Skeletal muscle tissue (tissue), 5 donors: Measurements from ENCODE around the gene HIC2. TPM values are rescaled to one million over a fixed set of nuclear protein-coding genes. Genes with fewer than 3 reads are reported as not detected.
"Not testable (repeated sequence)": the region's sequence is repeated elsewhere in the genome, so short reads cannot be mapped to it uniquely, and the experiment has no call there.

Source experiments
- H3K27ac ChIP-seq: one replicate; pipeline ENCODE4 v1.7.0; 2013; ENCODE audit warnings: mild to moderate bottlenecking, low read depth, low read length, inconsistent platforms
- H3K27me3 ChIP-seq, 3 donors: one replicate each; pipeline ENCODE4 v1.7.0; 2013; ENCODE audit warnings: low read length in 3 of 3; ENCODE audit not compliant: control insufficient read depth in 3 of 3, insufficient read depth in 3 of 3
- H3K36me3 ChIP-seq, 3 donors: one replicate each; pipeline ENCODE4 v1.7.0; 2013; ENCODE audit warnings: low read length in 3 of 3; ENCODE audit not compliant: control insufficient read depth in 3 of 3, insufficient read depth in 3 of 3
- H3K4me1 ChIP-seq, 3 donors: one replicate each; pipeline ENCODE4 v1.7.0; 2013; ENCODE audit warnings: low read length in 3 of 3, mild to moderate bottlenecking in 3 of 3; ENCODE audit not compliant: control insufficient read depth in 3 of 3, insufficient read depth in 3 of 3
- H3K4me3 ChIP-seq, 3 donors: one replicate each; pipeline ENCODE4 v1.7.0; 2013; ENCODE audit warnings: low read length in 3 of 3
- H3K9ac ChIP-seq, 3 donors: one replicate each; pipeline ENCODE4 v1.7.0; 2013; ENCODE audit warnings: low read length in 3 of 3, mild to moderate bottlenecking in 3 of 3, moderate library complexity in 2 of 3, low read depth in 1 of 3
- H3K9me3 ChIP-seq, 3 donors: one replicate each; pipeline ENCODE4 v1.7.0; 2013; ENCODE audit warnings: low read length in 3 of 3; ENCODE audit not compliant: control insufficient read depth in 3 of 3
- small RNA-seq: library from RNA; depleted of rRNA; stranded (forward); fragments of <200 nt; gene quantifications from one replicate; pipeline ENCODE3, GENCODE V24; 2014
- total RNA-seq: library from RNA; depleted of rRNA; stranded (reverse); fragments of >200 nt; gene quantifications from one replicate; pipeline ENCODE4 v1.2.3, GENCODE V29; 2014
- donor health status: Osteomylitis.

The HIC2 gene
- total RNA-seq, 1 donor from 2014 or later = 4.2 TPM

DNA sequence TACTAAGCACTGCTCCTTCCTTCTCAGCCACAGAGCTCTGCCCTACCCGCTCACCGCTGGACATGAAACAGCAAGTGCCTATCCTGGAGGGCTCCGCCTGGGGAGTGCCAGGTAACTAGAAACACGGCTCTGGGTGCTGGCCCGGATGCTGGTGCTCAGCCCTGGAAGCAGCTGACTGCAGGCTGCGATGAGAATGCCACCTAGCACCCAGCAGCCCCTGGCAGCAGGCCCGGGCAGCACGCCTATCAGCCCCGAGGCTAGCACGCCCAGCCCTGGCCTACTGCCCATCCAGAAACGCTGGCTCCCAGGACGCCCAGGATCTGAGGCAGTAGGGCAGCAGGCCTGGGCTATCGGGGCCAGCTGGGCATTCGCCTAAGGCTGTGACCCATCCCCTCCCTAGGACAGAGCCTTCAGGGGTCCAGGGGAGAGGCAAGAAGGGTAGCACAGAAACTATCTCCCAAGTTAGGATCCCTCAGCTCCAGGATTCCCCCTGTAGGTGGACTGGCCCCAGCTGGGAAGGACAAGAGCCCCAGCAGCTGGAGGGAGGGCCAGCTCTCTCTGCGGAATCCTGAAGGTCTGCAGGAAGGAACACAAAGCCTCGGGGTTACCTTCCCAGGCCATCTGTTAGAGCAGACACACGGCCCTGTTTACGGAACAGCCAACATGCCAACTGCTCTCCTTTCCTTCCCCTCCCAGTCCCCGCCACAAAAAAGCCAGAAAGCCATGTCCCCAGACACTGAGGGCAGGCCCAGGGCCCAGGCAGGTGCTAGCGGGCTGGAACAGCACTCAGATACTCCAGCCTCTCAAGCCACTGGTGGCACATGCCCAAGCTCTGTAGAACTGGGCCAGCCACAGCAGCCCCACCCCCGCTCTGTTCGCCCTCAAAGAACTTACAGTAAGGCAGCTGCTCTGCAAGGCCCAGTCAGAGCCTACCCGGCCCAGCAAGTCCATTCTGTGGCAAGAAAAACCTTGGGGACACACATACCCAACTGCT is 76.9 kb downstream of the HIC2 start:
- H3K4me1 ChIP-seq, H3K27ac ChIP-seq, H3K4me3 ChIP-seq, H3K9me3 ChIP-seq, H3K9ac ChIP-seq, H3K27me3 ChIP-seq, H3K36me3 ChIP-seq: not testable (repeated sequence)

DNA sequence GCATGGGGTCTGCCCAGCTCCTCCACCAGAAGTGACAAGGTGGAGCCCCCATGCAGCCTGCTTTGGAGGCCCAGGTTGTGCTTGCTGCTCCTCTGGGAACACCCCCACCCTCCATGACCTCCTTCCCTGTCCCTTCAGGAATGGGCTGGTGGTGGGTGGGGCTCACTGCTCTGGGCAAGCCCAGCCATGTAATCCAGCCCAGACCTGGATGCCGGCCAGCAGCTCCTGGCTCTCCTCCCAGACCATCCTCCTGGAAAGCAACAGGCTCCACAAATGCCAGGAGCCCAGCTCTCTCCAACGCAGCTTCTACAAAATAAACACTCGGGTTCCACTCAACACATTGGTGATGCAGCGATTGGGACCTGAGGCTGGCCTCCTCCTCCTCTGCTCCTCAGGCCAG is 80.8 kb downstream of the HIC2 start:
- not testable (repeated sequence) for H3K9ac ChIP-seq, H3K36me3 ChIP-seq, H3K27ac ChIP-seq, H3K27me3 ChIP-seq, H3K4me3 ChIP-seq, H3K4me1 ChIP-seq, H3K9me3 ChIP-seq

DNA sequence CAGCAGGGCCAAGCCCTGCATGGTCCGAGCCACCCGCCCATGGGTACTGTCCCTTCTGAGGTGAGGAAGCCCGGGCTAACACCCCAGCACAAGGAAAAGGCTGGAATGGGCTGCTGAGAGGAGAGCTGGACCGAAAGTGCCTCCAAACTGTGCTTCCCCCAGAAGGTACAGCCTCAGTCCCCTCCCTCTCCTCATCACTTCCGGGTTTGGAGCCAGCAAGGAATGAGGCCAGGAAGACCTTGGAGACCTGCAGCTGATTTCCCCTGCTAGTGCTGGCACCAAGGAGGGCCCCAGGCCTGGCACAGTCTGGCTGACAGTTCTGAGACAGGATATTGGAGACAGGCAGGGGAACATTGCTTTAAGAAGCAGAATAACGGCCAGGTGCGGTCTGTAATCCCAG is 81.3 kb downstream of the HIC2 start:
- H3K27me3 ChIP-seq = not testable (repeated sequence)

DNA sequence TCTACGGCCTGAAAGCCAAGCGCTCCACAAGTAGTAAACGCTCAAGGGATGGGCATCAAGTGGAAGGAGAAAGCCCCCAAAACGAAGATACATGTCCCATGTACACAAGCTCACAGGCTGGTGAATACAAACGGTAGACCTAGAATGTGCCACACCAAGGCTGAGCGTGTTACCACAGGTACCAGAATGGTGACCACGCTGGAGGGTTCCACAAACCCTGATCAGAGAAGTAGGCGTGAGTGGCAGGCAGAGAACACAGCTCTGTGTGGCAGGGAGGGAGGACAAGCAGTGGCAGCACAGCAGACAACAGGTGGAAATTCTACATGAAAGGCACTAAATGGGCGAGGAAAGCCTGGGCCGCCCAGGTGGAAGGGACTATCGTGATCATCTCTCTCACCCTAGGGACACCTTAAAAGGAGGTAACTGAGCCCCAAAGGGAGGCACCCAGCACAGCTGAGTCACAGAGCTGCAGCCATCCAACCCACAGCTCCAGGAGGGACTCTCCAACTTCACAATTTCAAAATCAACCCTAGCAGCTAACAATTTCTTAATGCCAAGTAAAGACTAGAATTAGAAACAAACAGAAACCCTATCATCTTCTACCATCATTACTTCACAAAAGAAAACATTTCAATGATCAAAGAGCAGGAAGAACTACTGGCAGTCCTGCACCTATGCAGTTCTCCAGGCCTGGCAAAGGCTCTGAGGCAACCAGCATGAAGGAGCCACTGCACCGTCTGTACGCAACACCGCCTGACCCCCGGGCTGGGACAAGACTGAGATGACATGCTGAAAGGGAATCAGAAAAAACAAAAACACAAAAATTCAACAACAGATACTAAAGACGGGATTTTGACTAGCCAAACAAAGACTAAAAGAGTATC is 82.7 kb downstream of the HIC2 start:
- H3K4me3 ChIP-seq, H3K4me1 ChIP-seq, H3K36me3 ChIP-seq, H3K9me3 ChIP-seq, H3K9ac ChIP-seq, H3K27me3 ChIP-seq, H3K27ac ChIP-seq: not testable (repeated sequence)

More for the DNA sequence above, 81.3 kb downstream of the HIC2 start:
- H3K9me3 ChIP-seq, H3K4me3 ChIP-seq, H3K9ac ChIP-seq, H3K27ac ChIP-seq, H3K4me1 ChIP-seq, H3K36me3 ChIP-seq: not testable (repeated sequence)

Small RNAs within 50 kb of the gene (small RNA-seq; reads per million reads assigned to genes)
- not detected for gene RF00492
- not detected for gene RN7SKP63

Other genes starting within 250 kb of the HIC2 start
- not detected for gene RIMBP3B, start 33.6 kb upstream of the HIC2 start, total RNA-seq
- under 0.01 TPM for gene TMEM191C, start 50.0 kb downstream of the HIC2 start, total RNA-seq
- not detected for gene RIMBP3C, start 134.1 kb downstream of the HIC2 start, total RNA-seq
- gene UBE2L3, start 150.3 kb downstream of the HIC2 start, total RNA-seq = 21.9 TPM
- 1.0 TPM for gene YDJC, start 212.7 kb downstream of the HIC2 start, total RNA-seq
- gene CCDC116, start 215.4 kb downstream of the HIC2 start, total RNA-seq = not detected
- gene SDF2L1, start 224.9 kb downstream of the HIC2 start, total RNA-seq = 4.2 TPM
- gene PPIL2, start 248.6 kb downstream of the HIC2 start, total RNA-seq = 17.7 TPM